Trophoblast cell (in vitro differentiated cells and primary cell): ENCODE data around the gene ARID3A.
A peak's percentile ranks its signal among the peaks of the same experiment; 100 is the strongest.

ENCODE experiments used
- DNase-seq, 2 donors: peaks; one replicate each; pipeline ENCODE4 v3.0.0-alpha.2; 2016
- H2AFZ ChIP-seq: 2 replicates; pipeline ENCODE4 v1.6.1; 2013; ENCODE audit warnings: low read length, moderate library complexity, mild to moderate bottlenecking; ENCODE audit not compliant: insufficient read depth, poor library complexity
- H2AK5ac ChIP-seq: 2 replicates; pipeline ENCODE4 v1.6.1; 2013; ENCODE audit warnings: mild to moderate bottlenecking, low read length
- H2BK120ac ChIP-seq: 2 replicates; pipeline ENCODE4 v1.6.1; 2013; ENCODE audit warnings: low read length, mild to moderate bottlenecking, moderate library complexity; ENCODE audit not compliant: insufficient read depth, poor library complexity
- H2BK12ac ChIP-seq: 2 replicates; pipeline ENCODE4 v1.6.1; 2013; ENCODE audit warnings: mild to moderate bottlenecking, low read length, moderate library complexity
- H2BK5ac ChIP-seq: 2 replicates; pipeline ENCODE4 v1.6.1; 2013; ENCODE audit warnings: low read length, low read depth, moderate library complexity, mild to moderate bottlenecking; ENCODE audit not compliant: poor library complexity
- H3K14ac ChIP-seq: 2 replicates; pipeline ENCODE4 v1.6.1; 2013; ENCODE audit warnings: mild to moderate bottlenecking, low read length
- H3K18ac ChIP-seq: 2 replicates; pipeline ENCODE4 v1.6.1; 2013; ENCODE audit warnings: mild to moderate bottlenecking, low read length
- H3K23ac ChIP-seq: 2 replicates; pipeline ENCODE4 v1.6.1; 2013; ENCODE audit warnings: low read length
- H3K27ac ChIP-seq: 2 replicates; pipeline ENCODE4 v1.5.1; 2013; ENCODE audit warnings: low read depth, mild to moderate bottlenecking, inconsistent platforms, low read length, moderate library complexity
- H3K27me3 ChIP-seq: 2 replicates; pipeline ENCODE4 v1.6.1; 2013; ENCODE audit warnings: inconsistent platforms, mild to moderate bottlenecking, low read length, moderate library complexity; ENCODE audit not compliant: insufficient read depth
- H3K36me3 ChIP-seq, 2 experiments: 1 replicate in 1 of 2; 2 replicates in 1 of 2; pipeline ENCODE4 v1.6.1; 2013; ENCODE audit warnings: low read length in 2 of 2, mild to moderate bottlenecking in 2 of 2, moderate library complexity in 1 of 2; ENCODE audit not compliant: insufficient read depth in 2 of 2, control insufficient read depth in 1 of 2
- H3K4ac ChIP-seq: 2 replicates; pipeline ENCODE4 v1.6.1; 2013; ENCODE audit warnings: low read depth, mild to moderate bottlenecking, low read length, moderate library complexity
- H3K4me1 ChIP-seq, 2 experiments: 1 replicate in 1 of 2; 2 replicates in 1 of 2; pipeline ENCODE4 v1.6.1; 2013; ENCODE audit warnings: low read length in 2 of 2, mild to moderate bottlenecking in 2 of 2, moderate library complexity in 1 of 2; ENCODE audit not compliant: insufficient read depth in 2 of 2, control insufficient read depth in 1 of 2
- H3K4me2 ChIP-seq: 2 replicates; pipeline ENCODE4 v1.6.1; 2013; ENCODE audit warnings: inconsistent platforms, mild to moderate bottlenecking, low read length, moderate library complexity
- H3K4me3 ChIP-seq: 2 replicates; pipeline ENCODE4 v1.5.1; 2013; ENCODE audit warnings: mild to moderate bottlenecking, low read depth, low read length, inconsistent platforms
- H3K79me1 ChIP-seq: one replicate; pipeline ENCODE4 v1.6.1; 2013; ENCODE audit warnings: low read length
- H3K79me2 ChIP-seq: 2 replicates; pipeline ENCODE4 v1.6.1; 2013; ENCODE audit warnings: low read length, mild to moderate bottlenecking; ENCODE audit not compliant: control insufficient read depth, insufficient read depth, poor library complexity
- H3K9ac ChIP-seq: 2 replicates; pipeline ENCODE4 v1.6.1; 2013; ENCODE audit warnings: mild to moderate bottlenecking, low read length
- H3K9me3 ChIP-seq: 2 replicates; pipeline ENCODE4 v1.6.1; 2013; ENCODE audit warnings: low read depth, mild to moderate bottlenecking, control low read depth, inconsistent platforms, low read length; ENCODE audit not compliant: insufficient read depth
- H4K12ac ChIP-seq: 2 replicates; pipeline ENCODE4 v1.6.1; 2013; ENCODE audit warnings: low read depth, mild to moderate bottlenecking, low read length, moderate library complexity
- H4K8ac ChIP-seq: 2 replicates; pipeline ENCODE4 v1.6.1; 2013; ENCODE audit warnings: low read depth, mild to moderate bottlenecking, low read length, moderate library complexity
- H4K91ac ChIP-seq: one replicate; pipeline ENCODE4 v1.6.1; 2013; ENCODE audit warnings: low read depth, mild to moderate bottlenecking, low read length, moderate library complexity
- WGBS: extraction: QIAGEN DNeasy Blood & Tissue Kit; methylation state at CpG from one replicate; pipeline ENCODE4 v1.1.7; 2013; ENCODE audit warnings: missing lambda C conversion rate; ENCODE audit not compliant: insufficient read length, insufficient coverage; ENCODE audit errors: extremely low coverage; 5-methylcytosine and 5-hydroxymethylcytosine counted together

ARID3A gene

GRCh38 chr19:907183-907853 lies 18.5 kb upstream of the ARID3A start:
- no peak overlapping the region for H2BK120ac ChIP-seq
- H3K4ac ChIP-seq: no peak overlapping the region
- H3K79me2 ChIP-seq: peaks cover 4% of the 10 kb centered on the region
- H2AFZ ChIP-seq: no peak overlapping the region
- H3K23ac ChIP-seq: no peak overlapping the region
- H3K9me3 ChIP-seq: no peaks in the 10 kb centered on the region
- H4K8ac ChIP-seq: no peak overlapping the region
- H2BK12ac ChIP-seq: no peak overlapping the region
- H4K91ac ChIP-seq: no peak overlapping the region
- H3K4me3 ChIP-seq: no peak overlapping the region
- peaks cover 2 to 13% of the 10 kb centered on the region in 2 experiments for H3K4me1 ChIP-seq
- H3K4me2 ChIP-seq: no peak overlapping the region
- H3K14ac ChIP-seq: no peak overlapping the region
- no peak overlapping the region for H3K9ac ChIP-seq
- no peak overlapping the region for H2AK5ac ChIP-seq
- no peaks in the 10 kb centered on the region for H3K79me1 ChIP-seq
- DNase-seq: no peak
- no CpG with 5 or more reads among the region's 14 CpGs for WGBS
- no peaks in the 10 kb centered on the region for H3K27me3 ChIP-seq
- peak overlapping the region; percentile 25 for H3K18ac ChIP-seq
- no peak overlapping the region for H4K12ac ChIP-seq
- no peak overlapping the region for H3K27ac ChIP-seq
- no peak overlapping the region for H2BK5ac ChIP-seq
- peaks cover 0 to 5% of the 10 kb centered on the region in 2 experiments for H3K36me3 ChIP-seq

- Histone ChIP-seq H2BK12ac (no peak overlapping the region), H3K23ac (no peak overlapping the region), H3K27me3 (no peaks in the 10 kb centered on the region), H3K4me2 (peak overlapping the region; percentile 49), H3K4ac (peak overlapping the region; percentile 77), H3K36me3 (peaks cover 0 to 2% of the 10 kb centered on the region in 2 experiments), H3K4me1 (peaks cover 2 to 16% of the 10 kb centered on the region in 2 experiments), H2BK5ac (no peak overlapping the region), H3K14ac (no peak overlapping the region), H3K4me3 (no peak overlapping the region), H3K79me2 (peaks cover 9% of the 10 kb centered on the region), H3K27ac (no peak overlapping the region), H2AK5ac (no peak overlapping the region), H3K9ac (no peak overlapping the region), H3K18ac (peak overlapping the region; percentile 46), H4K8ac (no peak overlapping the region), H2AFZ (no peak overlapping the region), H3K9me3 (peaks cover 1% of the 10 kb centered on the region), H4K91ac (no peak overlapping the region), H2BK120ac (no peak overlapping the region), H4K12ac (no peak overlapping the region), H3K79me1 (peaks cover 6% of the 10 kb centered on the region)
- DNase-seq: no peak
- no CpG with 5 or more reads among the region's 54 CpGs for WGBS
Observed at GRCh38 chr19:911197-912033, 14.4 kb upstream of the ARID3A start.

GRCh38 chr19:912181-913079 lies 13.4 kb upstream of the ARID3A start:
- Histone ChIP-seq H4K12ac (peak overlapping the region; percentile 81), H3K36me3 (peaks cover 0 to 2% of the 10 kb centered on the region in 2 experiments), H3K14ac (peak overlapping the region; percentile 97), H2AK5ac (no peak overlapping the region), H2BK5ac (peak overlapping the region; percentile 80), H3K18ac (peak overlapping the region; percentile 91), H4K91ac (peak overlapping the region; percentile 95), H3K27me3 (peaks cover 5% of the 10 kb centered on the region), H3K4me1 (peaks cover 7 to 20% of the 10 kb centered on the region in 2 experiments), H2BK12ac (no peak overlapping the region), H2BK120ac (peak overlapping the region; percentile 82), H3K9ac (peak overlapping the region; percentile 85), H3K9me3 (peaks cover 4% of the 10 kb centered on the region), H3K79me2 (peaks cover 9% of the 10 kb centered on the region), H4K8ac (peak overlapping the region; percentile 87), H3K79me1 (peaks cover 6% of the 10 kb centered on the region), H2AFZ (peak overlapping the region; percentile 83), H3K23ac (no peak overlapping the region), H3K27ac (no peak overlapping the region), H3K4ac (peak overlapping the region; percentile 99), H3K4me2 (peak overlapping the region; percentile 63), H3K4me3 (peak overlapping the region; percentile 93)
- DNase-seq: no peak
- WGBS: no CpG with 5 or more reads among the region's 69 CpGs
